Heart left ventricle (tissue), 16 donors: ENCODE results near the gene RPP38. TPM values are rescaled to one million over a fixed set of nuclear protein-coding genes. Genes with fewer than 3 reads are reported as not detected.
A peak's percentile ranks its signal among the peaks of the same experiment; 100 is the strongest.

ENCODE experiments used
- ATAC-seq, 4 donors: fragments of 200-7000 bp; cut with Tn5 transposase; one replicate each; pipeline ENCODE4 v1.9.1; 2020 to 2022; ENCODE audit warnings: moderate library complexity in 4 of 4, mild to moderate bottlenecking in 3 of 4, moderate number of reproducible peaks in 1 of 4
- DNase-seq, 5 donors: peaks; one replicate each; pipeline ENCODE4 v3.0.0-alpha.2; 2020
- H3K27ac ChIP-seq, 12 donors: fragments of 200-600 bp; sonication (generic) in 4 of 12; one replicate each; pipeline versions ENCODE4 v1.5.0 to v1.8.0; 2016 to 2022; ENCODE audit warnings: mild to moderate bottlenecking in 2 of 12
- H3K27me3 ChIP-seq, 9 donors: fragments of 200-600 bp; sonication (generic) in 2 of 9; one replicate each; pipeline versions ENCODE4 v1.5.1 to v1.8.0; 2016 to 2022; ENCODE audit warnings: mild to moderate bottlenecking in 3 of 9
- H3K36me3 ChIP-seq, 9 donors: fragments of 200-600 bp; sonication (generic) in 2 of 9; one replicate each; pipeline versions ENCODE4 v1.5.0 to v1.8.0; 2018 to 2022; ENCODE audit warnings: mild to moderate bottlenecking in 2 of 9
- H3K4me1 ChIP-seq, 12 donors: fragments of 200-600 bp; sonication (generic) in 4 of 12; one replicate each; pipeline versions ENCODE4 v1.5.0 to v1.8.0; 2016 to 2022; ENCODE audit warnings: mild to moderate bottlenecking in 3 of 12
- H3K4me3 ChIP-seq, 12 donors: fragments of 200-600 bp; sonication (generic) in 4 of 12; one replicate each; pipeline versions ENCODE4 v1.5.0 to v1.8.0; 2017 to 2022; ENCODE audit warnings: mild to moderate bottlenecking in 9 of 12, moderate library complexity in 4 of 12
- H3K9me3 ChIP-seq, 12 donors: fragments of 200-600 bp; sonication (generic) in 4 of 12; one replicate each; pipeline versions ENCODE4 v1.5.0 to v1.8.0; 2016 to 2022; ENCODE audit warnings: mild to moderate bottlenecking in 1 of 12
- POLR2A ChIP-seq, 2 donors: fragments of 450-650 bp; IDR thresholded peaks; one replicate each; pipeline ENCODE4 v1.6.1; 2017; ENCODE audit warnings: antibody characterized with exemption in 2 of 2, mild to moderate bottlenecking in 2 of 2, moderate library complexity in 2 of 2
- WGBS, 4 donors: extraction: QIAGEN DNeasy Blood & Tissue Kit in 2 of 4; methylation state at CpG; one replicate each; pipeline versions ENCODE4 v1.1.5 to v1.1.7; 2013 to 2018; 5-methylcytosine and 5-hydroxymethylcytosine counted together
- intact Hi-C, 10 donors: fragments of 100-400 bp; cut with DNase I; formaldehyde crosslinking; loops; one replicate each; pipeline versions ENCODE4 v1.11.1 to v1.14.2; 2022
- polyA plus RNA-seq, 2 donors: library from polyadenylated mRNA; stranded (reverse); fragments of 200-250 nt; gene quantifications; one replicate each; pipeline ENCODE4 v1.2.3, GENCODE V29; 2013
- total RNA-seq, 9 donors: library from RNA; depleted of rRNA in 2 of 9; stranded (reverse); fragments of >200 nt in 2 of 9; fragmentation: NEBNext Ultra II Directional in 3 of 9; extraction: Animal tissue kit (Norgen Biotek cat#: 25700) in 3 of 9; gene quantifications; one replicate each; pipeline versions ENCODE4 v1.1.0 to v1.2.4, GENCODE V29; 2016 to 2023
- TF ChIP-seq, protein P1 (sequence below), 12 donors: fragments of 200-600 bp; sonication (generic) in 4 of 12; IDR thresholded peaks; one replicate each; pipeline versions ENCODE4 v1.5.0 to v1.8.0; 2018 to 2022; ENCODE audit warnings: antibody characterized with exemption in 12 of 12, mild to moderate bottlenecking in 5 of 12
- donor health status: ischemic (EF 13 %, LVEDD 7.1; RV severe dilation, severe dysfunction).
- donor health status: healthy with polysubstance abuse.
- donor health status: DM: no; HTN: yes; CAD: no.
- donor health status: DM: no; HTN: no; CAD: no.
- donor health status: ischemic (EF 25% LVEDD 6.9; RV normal size, moderate dysfunction).
- donor health status: ischemic (EF 25% LVEDD 5.7; RV mildly dilated, moderate dysfunction).
- donor health status: healthy.
- donor health status: DM: yes; HTN: yes; CAD: no.
- donor health status: ischemic (EF 35%, LVEDD 5.7; RV mildly dilated, moderate dysfunction).
- donor health status: nonischemic (EF 11% LVEDD 7.7; RV severe dilation, severe dysfunction).
- donor health status: DM: yes; HTN: yes; CAD: no.
- donor health status: PGD.
- donor health status: ischemic (EF 29% LVEDD 5.4; RV normal size, mild dysfunction).
- donor health status: nonischemic (EF 23%, LVEDD 6.1; RV moderate dilation, normal function).

RPP38 gene
- total and polyA plus RNA-seq, 11 donors: 7.2 to 15.5 (median 9.5) TPM

DNA sequence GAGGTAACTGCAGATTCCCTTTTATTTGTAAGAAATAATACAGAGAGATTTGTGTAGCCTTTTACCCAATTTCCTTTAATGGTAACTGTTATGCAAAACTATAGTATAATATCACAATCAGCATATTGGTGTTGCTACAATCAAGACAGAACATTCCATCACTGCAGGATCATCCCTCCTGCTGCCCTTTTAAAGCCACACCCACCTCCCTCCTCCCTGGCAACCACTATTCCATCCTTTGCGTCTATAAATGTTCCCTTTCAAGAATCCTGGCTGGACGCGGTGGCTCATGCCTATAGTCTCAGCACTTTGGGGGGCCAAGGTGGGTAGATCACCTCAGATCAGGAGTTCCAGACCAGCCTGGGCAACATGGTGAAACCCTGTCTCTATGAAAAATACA is 21.7 kb upstream of the RPP38 start:
- 92 to 96% (median 94%) methylated on average over 3 of the region's 3 CpGs for WGBS, 4 donors

GRCh38 chr10:15083674-15084501 is 13.3 kb upstream of the RPP38 start:
- H3K9me3 ChIP-seq: no peaks in the 10 kb centered on the region
- ATAC-seq: no peak
- H3K27ac ChIP-seq: peak overlapping the region in 9 of 12 donors; percentile 43 to 60 (median 55)
- 70 to 78% (median 75%) methylated on average over 18 of the region's 18 CpGs for WGBS, 4 donors
- no peak for DNase-seq
- H3K4me1 ChIP-seq: peaks cover 0 to 19% (median 9%) of the 10 kb centered on the region in 12 donors
- H3K36me3 ChIP-seq: no peaks in the 10 kb centered on the region
- H3K27me3 ChIP-seq: no peaks in the 10 kb centered on the region
- H3K4me3 ChIP-seq: peak overlapping the region; percentile 11 to 65 (median 50)
- intact Hi-C loops: loop anchor here in 1 of 10 donors (10.0 kb wide), 1 partner anchor 119 kb away; no protein-coding TSS in a partner anchor
- TF ChIP-seq POLR2A (IDR thresholded peaks at IDR 0.05): no peak
- TF ChIP-seq, protein P1, sequence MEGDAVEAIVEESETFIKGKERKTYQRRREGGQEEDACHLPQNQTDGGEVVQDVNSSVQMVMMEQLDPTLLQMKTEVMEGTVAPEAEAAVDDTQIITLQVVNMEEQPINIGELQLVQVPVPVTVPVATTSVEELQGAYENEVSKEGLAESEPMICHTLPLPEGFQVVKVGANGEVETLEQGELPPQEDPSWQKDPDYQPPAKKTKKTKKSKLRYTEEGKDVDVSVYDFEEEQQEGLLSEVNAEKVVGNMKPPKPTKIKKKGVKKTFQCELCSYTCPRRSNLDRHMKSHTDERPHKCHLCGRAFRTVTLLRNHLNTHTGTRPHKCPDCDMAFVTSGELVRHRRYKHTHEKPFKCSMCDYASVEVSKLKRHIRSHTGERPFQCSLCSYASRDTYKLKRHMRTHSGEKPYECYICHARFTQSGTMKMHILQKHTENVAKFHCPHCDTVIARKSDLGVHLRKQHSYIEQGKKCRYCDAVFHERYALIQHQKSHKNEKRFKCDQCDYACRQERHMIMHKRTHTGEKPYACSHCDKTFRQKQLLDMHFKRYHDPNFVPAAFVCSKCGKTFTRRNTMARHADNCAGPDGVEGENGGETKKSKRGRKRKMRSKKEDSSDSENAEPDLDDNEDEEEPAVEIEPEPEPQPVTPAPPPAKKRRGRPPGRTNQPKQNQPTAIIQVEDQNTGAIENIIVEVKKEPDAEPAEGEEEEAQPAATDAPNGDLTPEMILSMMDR (IDR thresholded peaks at IDR 0.05): peak in 1 of 12 donors; percentile 19

More for the DNA sequence above, 21.7 kb upstream of the RPP38 start:
- Histone ChIP-seq H3K9me3 (peaks cover 0 to 6% (median 0%) of the 10 kb centered on the region in 12 donors), H3K27ac (no peak overlapping the region), H3K4me3 (no peak overlapping the region), H3K4me1 (no peaks in the 10 kb centered on the region), H3K27me3 (no peaks in the 10 kb centered on the region), H3K36me3 (no peaks in the 10 kb centered on the region)
- DNase-seq (no peak), ATAC-seq (no peak)
- TF ChIP-seq, protein P1 (IDR thresholded peaks at IDR 0.05): no peak
- TF ChIP-seq POLR2A (IDR thresholded peaks at IDR 0.05): no peak
- intact Hi-C loops: no loop called here

- intact Hi-C loops: loop anchor here in 1 of 10 donors (10.0 kb wide), 1 partner anchor 120 kb away; no protein-coding TSS in a partner anchor
- Histone ChIP-seq H3K27me3 (no peaks in the 10 kb centered on the region), H3K4me1 (peaks cover 0 to 21% (median 9%) of the 10 kb centered on the region in 12 donors), H3K36me3 (no peaks in the 10 kb centered on the region), H3K4me3 (peak overlapping the region; percentile 11 to 65 (median 50)), H3K9me3 (no peaks in the 10 kb centered on the region), H3K27ac (peak overlapping the region in 9 of 12 donors; percentile 7 to 60 (median 55))
- ATAC-seq: peak; percentile 62 to 84 (median 66)
- peak in 2 of 5 donors; percentile 46 to 50 for DNase-seq
- 29 to 39% (median 32%) methylated on average over 7 of the region's 7 CpGs for WGBS, 4 donors
- TF ChIP-seq POLR2A (IDR thresholded peaks at IDR 0.05): no peak
- TF ChIP-seq, protein P1 (IDR thresholded peaks at IDR 0.05): peak in 5 of 12 donors; percentile 2 to 33 (median 13)
These were observed 12.6 kb upstream of the RPP38 start for GRCh38 chr10:15084502-15084922.
